Neural progenitor cell (in vitro differentiated cells): ENCODE measurements around the gene PRRX2. TPM values are rescaled to one million over a fixed set of nuclear protein-coding genes. Genes with fewer than 3 reads are reported as not detected.

Experiments used
- DNase-seq: peaks from one replicate; pipeline ENCODE4 v3.0.0-alpha.2; 2016; ENCODE audit warnings: low spot score
- H2AFZ ChIP-seq: fragments of 200-600 bp; sonication (generic); replicated peaks from 2 replicates; pipeline ENCODE4 v1.6.1; 2016; ENCODE audit warnings: antibody characterized with exemption
- H3F3A ChIP-seq: fragments of 200-600 bp; sonication (generic); 2 replicates; pipeline ENCODE4 v1.6.1; 2016; ENCODE audit warnings: antibody characterized with exemption, low read depth
- H3K27ac ChIP-seq: fragments of 200-600 bp; sonication (generic); 2 replicates; pipeline ENCODE4 v1.5.1; 2016; ENCODE audit warnings: mild to moderate bottlenecking
- H3K27me3 ChIP-seq: fragments of 200-600 bp; sonication (generic); 2 replicates; pipeline ENCODE4 v1.6.1; 2016; ENCODE audit warnings: mild to moderate bottlenecking, moderate library complexity
- H3K36me3 ChIP-seq: fragments of 200-600 bp; sonication (generic); 2 replicates; pipeline ENCODE4 v1.5.1; 2016
- H3K4me1 ChIP-seq: fragments of 200-600 bp; sonication (generic); 2 replicates; pipeline ENCODE4 v1.6.1; 2016; ENCODE audit warnings: mixed run types
- H3K4me2 ChIP-seq: fragments of 200-600 bp; sonication (generic); 2 replicates; pipeline ENCODE4 v1.6.1; 2016
- H3K4me3 ChIP-seq: fragments of 200-600 bp; sonication (generic); 2 replicates; pipeline ENCODE4 v1.5.1; 2016
- H3K79me2 ChIP-seq: fragments of 200-600 bp; sonication (generic); 2 replicates; pipeline ENCODE4 v1.6.1; 2016; ENCODE audit warnings: low read depth
- H3K9ac ChIP-seq: fragments of 200-600 bp; sonication (generic); 2 replicates; pipeline ENCODE4 v1.6.1; 2016
- H3K9me3 ChIP-seq: fragments of 200-600 bp; sonication (generic); 2 replicates; pipeline ENCODE4 v1.5.1; 2016; ENCODE audit warnings: low read depth
- H4K20me1 ChIP-seq: fragments of 200-600 bp; sonication (generic); 2 replicates; pipeline ENCODE4 v1.6.1; 2016; ENCODE audit warnings: low read depth
- H3K27ac Mint-ChIP-seq: 3 replicates; pipeline ENCODE4 v1.8.0; 2021; ENCODE audit warnings: mixed read lengths
- H3K27me3 Mint-ChIP-seq: 2 replicates; pipeline ENCODE4 v1.8.0; 2022; ENCODE audit warnings: low read depth, mild to moderate bottlenecking, inconsistent platforms, moderate library complexity, mixed read lengths; ENCODE audit not compliant: insufficient read depth
- H3K36me3 Mint-ChIP-seq: 3 replicates; pipeline ENCODE4 v1.8.0; 2021; ENCODE audit warnings: mixed read lengths
- H3K4me1 Mint-ChIP-seq: 3 replicates; pipeline ENCODE4 v1.8.0; 2021; ENCODE audit warnings: mixed read lengths
- H3K4me3 Mint-ChIP-seq: 3 replicates; pipeline ENCODE4 v1.8.0; 2021; ENCODE audit warnings: mild to moderate bottlenecking, moderate library complexity, mixed read lengths
- H3K9me3 Mint-ChIP-seq: 3 replicates; pipeline ENCODE4 v1.8.0; 2020; ENCODE audit warnings: mixed read lengths
- CTCF ChIP-seq: fragments of 200-600 bp; sonication (generic); IDR thresholded peaks from 2 replicates; pipeline ENCODE4 v1.5.1; 2017; ENCODE audit warnings: antibody characterized with exemption, mild to moderate bottlenecking
- EZH2 ChIP-seq: fragments of 200-600 bp; sonication (generic); IDR thresholded peaks from 2 replicates; pipeline ENCODE4 v1.6.1; 2017; ENCODE audit warnings: antibody characterized with exemption, mild to moderate bottlenecking, moderate library complexity
- EZH2phosphoT487 ChIP-seq: fragments of 200-600 bp; sonication (generic); IDR thresholded peaks from 2 replicates; pipeline ENCODE4 v1.6.1; 2017; ENCODE audit warnings: antibody characterized with exemption
- total RNA-seq: library from RNA; depleted of rRNA; stranded (reverse); fragments of >200 nt; gene quantifications from 2 replicates; pipeline ENCODE4 v1.2.3, GENCODE V29; 2015; ENCODE audit warnings: low replicate concordance

The PRRX2 gene
- total RNA-seq, 1 donor from 2014 or later, result 1.5 TPM

GRCh38 chr9:129698254-129698757 is 32.9 kb downstream of the PRRX2 start:
- no peaks in the 10 kb centered on the region for H3K79me2 ChIP-seq
- H3K4me1 ChIP-seq, result peaks cover 10% of the 10 kb centered on the region
- no peaks in the 10 kb centered on the region for H3K36me3 ChIP-seq
- H3F3A ChIP-seq, result peaks cover 7% of the 10 kb centered on the region
- no peak overlapping the region for H3K9ac ChIP-seq
- Mint-ChIP-seq H3K4me1 (peaks cover 14% of the 10 kb centered on the region), H3K4me3 (no peak overlapping the region), H3K27ac (no peak overlapping the region), H3K36me3 (no peaks in the 10 kb centered on the region), H3K9me3 (no peaks in the 10 kb centered on the region), H3K27me3 (peaks cover 17% of the 10 kb centered on the region)
- H3K27me3 ChIP-seq, result peaks cover 49% of the 10 kb centered on the region
- H4K20me1 ChIP-seq, result no peaks in the 10 kb centered on the region
- no peak overlapping the region for H3K4me3 ChIP-seq
- no peak overlapping the region for H3K27ac ChIP-seq
- H3K4me2 ChIP-seq, result no peak overlapping the region
- no peak overlapping the region for H2AFZ ChIP-seq
- no peaks in the 10 kb centered on the region for H3K9me3 ChIP-seq
- TF ChIP-seq EZH2phosphoT487 (no peak), CTCF (no peak), EZH2 (no peak)
- DNase-seq, result no peak

- Mint-ChIP-seq H3K27me3 (peaks cover 9% of the 10 kb centered on the region), H3K9me3 (no peaks in the 10 kb centered on the region), H3K36me3 (no peaks in the 10 kb centered on the region), H3K4me1 (peaks cover 2% of the 10 kb centered on the region), H3K27ac (no peak overlapping the region), H3K4me3 (peak overlapping the region; percentile 4)
- Histone ChIP-seq H3K36me3 (no peaks in the 10 kb centered on the region), H3K4me2 (no peak overlapping the region), H3K4me3 (no peak overlapping the region), H3K4me1 (peaks cover 10% of the 10 kb centered on the region), H3K9ac (no peak overlapping the region), H3K79me2 (no peaks in the 10 kb centered on the region), H3K27ac (no peak overlapping the region), H3K27me3 (peaks cover 31% of the 10 kb centered on the region), H3F3A (peaks cover 3% of the 10 kb centered on the region), H3K9me3 (no peaks in the 10 kb centered on the region), H4K20me1 (no peaks in the 10 kb centered on the region), H2AFZ (no peak overlapping the region)
- TF ChIP-seq EZH2phosphoT487 (no peak), CTCF (no peak), EZH2 (no peak)
- no peak for DNase-seq
Measured at GRCh38 chr9:129701054-129701453, 35.6 kb downstream of the PRRX2 start.

GRCh38 chr9:129701549-129701948 is 36.1 kb downstream of the PRRX2 start:
- no peak overlapping the region for H3K9ac ChIP-seq
- no peaks in the 10 kb centered on the region for H3K36me3 Mint-ChIP-seq

More at GRCh38 chr9:129701549-129701948, 36.1 kb downstream of the PRRX2 start:
- no peak overlapping the region for H3K4me2 ChIP-seq
- H4K20me1 ChIP-seq, result no peaks in the 10 kb centered on the region
- no peaks in the 10 kb centered on the region for H3K36me3 ChIP-seq
- Mint-ChIP-seq H3K4me1 (peaks cover 2% of the 10 kb centered on the region), H3K4me3 (no peak overlapping the region), H3K9me3 (no peaks in the 10 kb centered on the region), H3K27ac (no peak overlapping the region), H3K27me3 (peaks cover 8% of the 10 kb centered on the region)
- H3K4me1 ChIP-seq, result peaks cover 10% of the 10 kb centered on the region
- H3F3A ChIP-seq, result no peaks in the 10 kb centered on the region
- H3K4me3 ChIP-seq, result no peak overlapping the region
- no peaks in the 10 kb centered on the region for H3K9me3 ChIP-seq
- H3K79me2 ChIP-seq, result no peaks in the 10 kb centered on the region
- peaks cover 26% of the 10 kb centered on the region for H3K27me3 ChIP-seq
- H3K27ac ChIP-seq, result no peak overlapping the region
- TF ChIP-seq EZH2phosphoT487, result no peak
- no peak for TF ChIP-seq EZH2
- no peak for TF ChIP-seq CTCF
- no peak for DNase-seq
- H2AFZ ChIP-seq, result no peak overlapping the region
